ENCODE data around the gene CXXC4.

Gene CXXC4

GRCh38 chr4:104500442-104500841 lies 5.7 kb upstream of the CXXC4 start:
- TF ChIP-seq CTCF (conservative IDR thresholded peaks at IDR 0.05; ENCODE audit: low read depth, low read length): no peak
- no peak for DNase-seq (ENCODE audit: low read depth)
- no peak overlapping the region for H3K4me3 ChIP-seq (ENCODE audit: low read depth, low read length)

GRCh38 chr4:104494185-104494584 lies 509 bp downstream of the CXXC4 start:
- DNase-seq (ENCODE audit: low read depth): no peak
- H3K4me3 ChIP-seq (ENCODE audit: low read depth, low read length): no peak overlapping the region

GRCh38 chr4:104493081-104493831 lies 1.4 kb downstream of the CXXC4 start:
- TF ChIP-seq CTCF (conservative IDR thresholded peaks at IDR 0.05; ENCODE audit: low read depth, low read length): no peak
- H3K4me3 ChIP-seq (ENCODE audit: low read depth, low read length): no peak overlapping the region

More at GRCh38 chr4:104494185-104494584, 509 bp downstream of the CXXC4 start:
- no peak for TF ChIP-seq CTCF (conservative IDR thresholded peaks at IDR 0.05; ENCODE audit: low read depth, low read length)

GRCh38 chr4:104492183-104492771 lies 2.4 kb downstream of the CXXC4 start:
- TF ChIP-seq CTCF (conservative IDR thresholded peaks at IDR 0.05; ENCODE audit: low read depth, low read length): no peak
- H3K4me3 ChIP-seq (ENCODE audit: low read depth, low read length): no peak overlapping the region

More at GRCh38 chr4:104493081-104493831, 1.4 kb downstream of the CXXC4 start:
- no peak for DNase-seq (ENCODE audit: low read depth)

GRCh38 chr4:104491481-104492182 lies 3.1 kb downstream of the CXXC4 start:
- peak overlapping the region; percentile 52 for H3K4me3 ChIP-seq (ENCODE audit: low read depth, low read length)
- no peak for TF ChIP-seq CTCF (conservative IDR thresholded peaks at IDR 0.05; ENCODE audit: low read depth, low read length)
- no peak for DNase-seq (ENCODE audit: low read depth)

More at GRCh38 chr4:104492183-104492771, 2.4 kb downstream of the CXXC4 start:
- no peak for DNase-seq (ENCODE audit: low read depth)

GRCh38 chr4:104490770-104491480 lies 3.8 kb downstream of the CXXC4 start:
- peak overlapping the region; percentile 46 for H3K4me3 ChIP-seq (ENCODE audit: low read depth, low read length)
- no peak for TF ChIP-seq CTCF (conservative IDR thresholded peaks at IDR 0.05; ENCODE audit: low read depth, low read length)
- peak; percentile 35 for DNase-seq (ENCODE audit: low read depth)

Data from choroid plexus epithelial cell (primary cell).